Ammon's horn (tissue), 1 donor: ENCODE measurements around the gene MORC4.

Source experiments
- DNase-seq: peaks from one replicate; pipeline ENCODE4 v3.0.0-alpha.2; 2016; ENCODE audit warnings: low spot score

Gene MORC4

GRCh38 chrX:106952538-106952937, 47.5 kb downstream of the MORC4 start:
- no peak for DNase-seq

- DNase-seq: no peak
Measured at GRCh38 chrX:106952089-106952488, 47.9 kb downstream of the MORC4 start.

DNA sequence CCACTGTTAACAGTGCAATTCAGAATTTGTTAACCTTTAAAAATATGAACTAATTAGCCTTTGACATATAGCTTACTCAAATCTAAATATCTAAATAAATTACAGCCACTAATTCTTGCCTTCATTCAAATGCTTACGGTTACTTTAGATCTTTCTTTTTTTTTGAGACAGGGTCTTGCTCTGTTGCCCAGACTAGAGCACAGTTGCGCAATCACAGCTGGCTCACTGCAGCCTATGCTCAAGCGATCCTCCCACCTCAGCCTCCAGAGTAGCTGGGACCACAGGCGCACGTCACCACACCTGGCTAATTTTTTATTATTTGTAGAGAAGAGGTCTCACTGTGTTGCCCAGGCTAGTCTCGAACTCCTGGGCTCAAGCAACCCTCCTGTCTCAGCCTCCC, 48.8 kb downstream of the MORC4 start:
- DNase-seq: no peak

- DNase-seq: no peak
Measured at GRCh38 chrX:106950381-106950780, 49.6 kb downstream of the MORC4 start.

GRCh38 chrX:106949366-106949765, 50.6 kb downstream of the MORC4 start:
- DNase-seq: no peak

DNA sequence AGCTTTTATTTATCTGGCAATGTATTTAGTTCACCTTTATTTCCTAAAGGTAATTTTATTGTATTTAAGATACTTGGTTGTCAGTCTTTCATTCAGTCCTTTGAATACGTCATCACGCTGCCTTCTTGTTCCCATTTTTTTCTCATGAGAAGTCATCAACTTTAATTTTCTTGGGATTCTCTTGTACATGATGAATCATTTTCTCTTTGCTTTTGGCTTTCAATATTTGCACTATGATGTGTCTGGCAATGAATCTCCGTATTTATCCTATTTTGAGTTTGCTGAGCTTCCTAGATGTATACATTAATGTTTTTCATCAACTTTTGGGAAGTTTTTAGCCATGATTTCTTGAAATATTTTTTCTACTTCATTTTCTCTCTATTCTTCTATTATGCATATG, 51.4 kb downstream of the MORC4 start:
- DNase-seq: no peak

- DNase-seq: no peak
Measured at GRCh38 chrX:106946464-106946863, 53.5 kb downstream of the MORC4 start.

GRCh38 chrX:106940068-106940467, 59.9 kb downstream of the MORC4 start:
- no peak for DNase-seq

- peak; percentile 7 for DNase-seq
Measured at GRCh38 chrX:106939566-106939965, 60.4 kb downstream of the MORC4 start.

- no peak for DNase-seq
Measured at GRCh38 chrX:106936246-106936645, 63.8 kb downstream of the MORC4 start.

DNA sequence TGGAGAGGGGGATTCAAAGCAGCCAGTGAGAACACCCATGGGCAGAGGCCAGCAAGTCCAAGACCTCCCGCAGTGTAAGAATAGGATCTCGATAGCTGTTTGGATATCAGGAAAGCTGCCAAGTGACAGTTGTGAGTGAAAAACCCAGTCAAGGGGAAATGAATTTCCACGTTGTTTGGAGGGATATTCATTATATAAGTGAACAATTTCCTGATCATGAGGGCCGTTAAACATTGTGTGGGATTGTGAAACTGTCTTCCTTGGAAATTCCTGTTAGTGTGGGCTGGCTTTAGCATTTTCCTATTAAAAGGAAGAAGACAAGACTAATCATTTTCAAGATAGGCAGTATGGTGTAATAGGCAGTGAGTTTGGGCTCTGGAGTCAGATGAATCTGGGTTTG, 64.8 kb downstream of the MORC4 start:
- DNase-seq: no peak

DNA sequence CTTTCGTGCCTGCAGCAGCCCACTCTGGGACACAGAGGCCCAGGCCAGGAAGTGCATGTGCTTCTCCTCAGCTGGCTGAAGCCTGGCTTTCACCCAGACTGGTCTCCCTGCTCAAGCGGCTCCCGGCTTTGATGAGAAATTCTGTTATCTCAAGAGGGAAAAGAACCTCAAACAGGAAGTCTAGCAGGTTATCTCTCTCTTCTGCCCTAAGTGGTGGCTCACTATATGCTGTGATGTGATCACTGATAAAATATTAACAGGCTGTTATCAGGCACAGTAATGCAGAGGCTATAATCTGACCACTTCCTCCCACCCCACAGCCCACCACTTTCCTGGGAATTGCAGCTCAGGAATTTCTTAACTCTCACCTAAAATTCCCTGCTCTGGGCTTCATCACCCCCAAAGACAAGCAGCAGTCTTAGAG, 66.5 kb downstream of the MORC4 start:
- DNase-seq: no peak

DNA sequence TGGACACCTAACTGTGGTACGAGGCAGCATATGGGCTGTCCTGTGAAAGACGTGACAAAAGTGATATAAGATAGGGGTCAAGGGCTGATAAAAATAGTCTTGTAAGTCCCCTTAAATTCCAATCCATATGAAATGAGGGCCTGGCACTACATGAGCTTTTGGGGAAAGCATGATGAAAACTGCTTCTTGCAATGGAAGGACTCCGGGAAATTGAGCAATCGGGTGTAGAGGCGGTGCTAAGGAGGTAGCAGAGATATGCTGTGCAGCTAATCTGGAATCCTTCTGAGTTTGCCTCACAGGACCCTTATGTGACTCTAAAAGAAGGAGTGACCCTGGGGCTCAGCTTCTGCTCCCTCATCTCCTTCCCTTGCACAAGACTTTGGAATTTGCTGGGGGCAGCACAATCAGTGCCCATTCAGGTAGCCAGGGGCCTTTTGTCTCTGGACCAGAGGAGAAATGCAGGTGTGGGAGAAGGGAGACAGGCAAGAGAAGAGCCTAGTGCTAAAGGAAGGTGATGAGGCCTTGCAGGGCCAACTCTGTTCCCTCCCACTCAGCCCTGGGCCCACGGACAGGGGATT, 67.0 kb downstream of the MORC4 start:
- no peak for DNase-seq

DNA sequence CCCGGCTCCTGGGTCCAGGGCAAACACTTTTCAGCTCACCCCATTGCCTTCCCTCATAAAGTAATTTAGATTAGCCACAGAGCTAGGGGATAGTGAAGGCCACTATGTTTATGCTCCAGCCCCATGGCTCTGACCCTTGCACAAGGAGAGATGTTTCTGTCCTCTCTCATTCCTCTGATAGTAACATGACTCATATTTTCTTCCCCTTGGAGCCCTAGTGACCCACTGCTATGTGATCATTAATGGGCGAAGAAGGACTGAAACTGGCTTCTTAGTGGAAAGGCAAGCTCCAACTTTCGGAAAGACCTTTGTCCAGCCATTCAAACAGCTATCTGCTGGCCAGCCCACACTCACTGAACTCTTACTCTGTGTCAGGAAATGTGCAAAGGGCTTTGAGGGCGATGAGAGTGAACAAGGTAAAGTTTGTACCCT, 67.5 kb downstream of the MORC4 start:
- DNase-seq: no peak

DNA sequence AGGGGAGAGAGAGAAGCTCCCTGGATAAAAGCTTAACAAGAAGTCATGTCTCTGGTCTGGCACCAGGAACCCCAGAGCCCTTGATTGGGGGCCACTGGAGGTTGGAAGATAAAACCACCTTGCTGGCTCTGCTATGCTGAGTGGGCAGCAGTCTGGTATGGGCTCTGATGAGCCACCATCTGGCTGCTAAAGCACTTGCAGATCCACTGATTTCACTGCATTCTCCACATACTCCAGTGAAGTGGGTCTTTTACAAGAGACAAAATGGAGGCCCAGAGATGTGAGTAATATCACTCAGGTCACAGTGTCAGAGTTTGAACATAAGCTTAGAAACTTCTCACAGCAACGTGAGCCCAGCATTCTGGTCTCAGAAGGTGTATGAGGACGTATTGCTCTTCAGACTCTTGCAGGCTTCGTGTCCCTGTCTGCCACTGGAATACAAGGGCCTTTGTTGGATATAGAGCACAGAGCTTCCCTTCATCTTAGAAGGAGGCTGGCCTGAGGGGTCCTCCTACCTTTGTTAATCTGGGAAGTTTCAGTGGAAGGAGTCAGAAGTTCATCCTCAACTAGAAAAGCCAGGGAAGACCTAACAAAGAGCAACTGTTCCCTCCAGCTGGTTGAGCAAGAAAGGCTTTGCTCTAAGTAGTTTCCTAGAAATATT, 68.1 kb downstream of the MORC4 start:
- DNase-seq: no peak

DNA sequence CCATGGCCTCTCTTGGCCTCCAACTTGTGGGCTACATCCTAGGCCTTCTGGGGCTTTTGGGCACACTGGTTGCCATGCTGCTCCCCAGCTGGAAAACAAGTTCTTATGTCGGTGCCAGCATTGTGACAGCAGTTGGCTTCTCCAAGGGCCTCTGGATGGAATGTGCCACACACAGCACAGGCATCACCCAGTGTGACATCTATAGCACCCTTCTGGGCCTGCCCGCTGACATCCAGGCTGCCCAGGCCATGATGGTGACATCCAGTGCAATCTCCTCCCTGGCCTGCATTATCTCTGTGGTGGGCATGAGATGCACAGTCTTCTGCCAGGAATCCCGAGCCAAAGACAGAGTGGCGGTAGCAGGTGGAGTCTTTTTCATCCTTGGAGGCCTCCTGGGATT, 71.8 kb downstream of the MORC4 start:
- no peak for DNase-seq

- no peak for DNase-seq
Measured at GRCh38 chrX:106927700-106928099, 72.3 kb downstream of the MORC4 start.

- DNase-seq: no peak
Measured at GRCh38 chrX:106927023-106927422, 73.0 kb downstream of the MORC4 start.

- no peak for DNase-seq
Measured at GRCh38 chrX:106921637-106922036, 78.4 kb downstream of the MORC4 start.

- no peak for DNase-seq
Measured at GRCh38 chrX:106919932-106920452, 80.0 kb downstream of the MORC4 start, which contains the start of gene CLDN2. Gene CLDN2 (plus strand): TSS chrX:106920402. CDS start chrX:106928229, 7,827 bp downstream.

- no peak for DNase-seq
Measured at GRCh38 chrX:106917830-106918500, 82.0 kb downstream of the MORC4 start.

- no peak for DNase-seq
Measured at GRCh38 chrX:106912864-106913263, 87.1 kb downstream of the MORC4 start.

DNA sequence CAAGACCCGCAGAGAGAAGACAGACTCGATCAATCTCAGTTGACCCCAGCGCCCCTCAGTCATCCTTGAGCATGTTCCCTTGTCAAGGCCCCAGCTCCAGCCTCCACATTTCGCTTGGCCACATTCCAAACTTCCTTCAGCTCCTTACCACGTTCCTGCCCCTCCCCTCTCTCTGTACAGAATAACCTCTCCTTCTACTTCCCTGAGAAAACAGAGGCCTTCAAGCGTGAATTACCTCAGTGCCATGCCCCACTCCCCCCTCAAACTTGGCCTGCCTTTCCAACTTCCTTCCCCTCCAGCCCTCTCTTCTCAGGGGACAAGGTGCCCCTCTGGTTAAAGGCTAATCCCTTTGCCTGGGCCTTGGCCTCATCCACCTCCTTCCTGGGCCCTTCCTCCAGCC, 93.7 kb downstream of the MORC4 start:
- no peak for DNase-seq
